ENCODE measurements around the gene DAPK2. TPM values are rescaled to one million over a fixed set of nuclear protein-coding genes. Genes with fewer than 3 reads are reported as not detected.
"Not testable (repeated sequence)": the region's sequence is repeated elsewhere in the genome, so short reads cannot be mapped to it uniquely, and the experiment has no call there.

The DAPK2 gene
- total RNA-seq, 1 donor from 2014 or later, result 2.0 TPM

DNA sequence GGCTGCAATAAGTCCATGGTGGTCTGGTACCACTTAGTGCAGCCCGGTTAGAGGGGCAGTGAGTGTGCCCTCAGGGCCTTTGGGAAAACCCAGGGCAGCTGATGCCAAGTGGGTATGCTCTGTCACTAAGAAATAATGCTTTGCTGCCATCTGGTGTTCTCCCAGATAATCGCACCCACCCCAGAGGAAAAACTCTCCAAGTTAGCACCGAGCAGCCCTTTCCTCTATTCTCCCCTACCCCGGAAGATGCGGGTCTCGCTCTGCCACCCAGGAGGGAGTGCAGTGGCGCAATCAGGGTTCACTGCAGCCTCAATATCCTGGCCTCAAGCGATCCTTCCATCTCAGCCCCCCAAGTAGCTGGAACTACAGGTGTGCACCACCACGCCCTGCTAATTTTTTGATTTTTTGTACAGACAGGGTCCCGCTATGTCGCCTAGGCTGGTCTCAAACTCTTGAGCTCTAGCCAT, 21.3 kb upstream of the DAPK2 start:
- Mint-ChIP-seq H3K4me1 (ENCODE audit: low read depth) (peaks cover 4% of the 10 kb centered on the region), H3K27me3 (no peaks in the 10 kb centered on the region), H3K27ac (no peak overlapping the region), H3K9me3 (ENCODE audit: low read depth) (no peaks in the 10 kb centered on the region), H3K36me3 (ENCODE audit: insufficient read depth) (peaks cover 7% of the 10 kb centered on the region), H3K4me3 (ENCODE audit: low read depth) (no peak overlapping the region)
- DNase-seq (ENCODE audit: low spot score, unreplicated experiment), result peak; percentile 68
- TF ChIP-seq, protein P1, sequence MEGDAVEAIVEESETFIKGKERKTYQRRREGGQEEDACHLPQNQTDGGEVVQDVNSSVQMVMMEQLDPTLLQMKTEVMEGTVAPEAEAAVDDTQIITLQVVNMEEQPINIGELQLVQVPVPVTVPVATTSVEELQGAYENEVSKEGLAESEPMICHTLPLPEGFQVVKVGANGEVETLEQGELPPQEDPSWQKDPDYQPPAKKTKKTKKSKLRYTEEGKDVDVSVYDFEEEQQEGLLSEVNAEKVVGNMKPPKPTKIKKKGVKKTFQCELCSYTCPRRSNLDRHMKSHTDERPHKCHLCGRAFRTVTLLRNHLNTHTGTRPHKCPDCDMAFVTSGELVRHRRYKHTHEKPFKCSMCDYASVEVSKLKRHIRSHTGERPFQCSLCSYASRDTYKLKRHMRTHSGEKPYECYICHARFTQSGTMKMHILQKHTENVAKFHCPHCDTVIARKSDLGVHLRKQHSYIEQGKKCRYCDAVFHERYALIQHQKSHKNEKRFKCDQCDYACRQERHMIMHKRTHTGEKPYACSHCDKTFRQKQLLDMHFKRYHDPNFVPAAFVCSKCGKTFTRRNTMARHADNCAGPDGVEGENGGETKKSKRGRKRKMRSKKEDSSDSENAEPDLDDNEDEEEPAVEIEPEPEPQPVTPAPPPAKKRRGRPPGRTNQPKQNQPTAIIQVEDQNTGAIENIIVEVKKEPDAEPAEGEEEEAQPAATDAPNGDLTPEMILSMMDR (IDR thresholded peaks at IDR 0.05; ENCODE audit: unreplicated experiment), result peak; percentile 81

DNA sequence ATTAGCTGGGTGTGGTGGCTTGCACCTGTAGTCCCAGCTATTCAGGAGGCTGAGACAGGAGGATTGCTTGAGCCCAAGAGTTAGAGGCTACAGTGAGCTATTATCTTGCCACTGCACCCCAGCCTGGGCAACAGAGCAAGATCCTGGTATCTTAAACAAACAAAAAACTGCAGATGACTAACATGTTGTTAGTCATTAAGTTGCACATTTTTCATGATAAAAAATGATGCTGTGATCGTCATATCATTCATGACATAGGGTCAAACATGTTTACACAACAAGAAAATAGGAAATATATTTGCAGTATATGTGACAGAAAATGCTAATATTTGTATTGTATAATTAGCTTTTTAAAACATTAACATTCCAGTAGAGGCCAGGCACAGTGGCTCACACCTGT, 20.2 kb upstream of the DAPK2 start:
- no peak overlapping the region for H3K4me3 Mint-ChIP-seq (ENCODE audit: low read depth)
- H3K9me3 Mint-ChIP-seq (ENCODE audit: low read depth), result no peaks in the 10 kb centered on the region
- H3K4me1 Mint-ChIP-seq (ENCODE audit: low read depth), result no peaks in the 10 kb centered on the region
- no peak for DNase-seq (ENCODE audit: low spot score, unreplicated experiment)
- H3K27ac Mint-ChIP-seq, result no peak overlapping the region
- TF ChIP-seq, protein P1 (IDR thresholded peaks at IDR 0.05; ENCODE audit: unreplicated experiment), result no peak
- H3K36me3 Mint-ChIP-seq (ENCODE audit: insufficient read depth), result peaks cover 3% of the 10 kb centered on the region
- no peaks in the 10 kb centered on the region for H3K27me3 Mint-ChIP-seq

DNA sequence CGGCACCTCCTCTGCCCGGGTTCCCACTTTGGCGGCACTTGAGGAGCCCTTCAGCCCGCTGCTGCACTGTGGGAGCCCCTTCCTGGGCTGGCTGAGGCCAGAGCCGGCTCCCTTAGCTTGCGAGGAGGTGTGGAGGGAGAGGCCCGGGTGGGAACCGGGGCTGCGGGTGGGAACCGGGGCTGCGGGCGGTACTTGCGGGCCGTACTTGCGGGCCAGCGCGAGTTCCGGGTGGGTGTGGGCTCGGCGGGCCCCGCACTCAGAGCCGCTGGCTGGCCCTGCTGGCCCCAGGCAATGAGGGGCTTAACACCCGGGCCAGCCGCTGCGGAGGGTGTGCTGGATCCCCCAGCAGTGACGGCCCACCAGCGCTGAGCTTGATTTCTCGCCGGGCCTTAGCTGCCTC, 14.4 kb upstream of the DAPK2 start:
- no peak overlapping the region for H3K27ac Mint-ChIP-seq

DNA sequence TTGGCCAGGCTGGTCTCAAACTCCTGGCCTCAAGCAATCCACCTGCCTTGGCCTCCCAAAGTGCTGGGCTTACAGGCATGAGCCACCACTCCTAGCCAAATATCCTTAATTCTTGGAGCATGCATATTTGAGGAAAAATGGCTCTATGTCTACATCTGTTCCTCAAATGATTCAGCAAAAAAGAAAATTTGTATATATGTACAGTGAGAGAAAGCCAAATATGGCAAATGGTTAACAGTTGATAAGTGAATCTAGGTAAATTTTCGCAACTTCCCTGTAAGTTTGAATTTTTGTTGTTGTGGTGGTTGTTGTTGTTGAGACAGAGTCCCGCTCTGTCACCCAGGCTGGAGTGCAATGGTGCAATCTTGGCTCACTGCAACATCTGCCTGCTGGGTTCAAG, 12.8 kb upstream of the DAPK2 start:
- H3K9me3 Mint-ChIP-seq (ENCODE audit: low read depth); H3K4me3 Mint-ChIP-seq (ENCODE audit: low read depth); H3K4me1 Mint-ChIP-seq (ENCODE audit: low read depth); DNase-seq (ENCODE audit: low spot score, unreplicated experiment); H3K36me3 Mint-ChIP-seq (ENCODE audit: insufficient read depth); H3K27ac Mint-ChIP-seq; H3K27me3 Mint-ChIP-seq: not testable (repeated sequence)

More for the DNA sequence above, 14.4 kb upstream of the DAPK2 start:
- no peaks in the 10 kb centered on the region for H3K9me3 Mint-ChIP-seq (ENCODE audit: low read depth)
- no peaks in the 10 kb centered on the region for H3K4me1 Mint-ChIP-seq (ENCODE audit: low read depth)
- DNase-seq (ENCODE audit: low spot score, unreplicated experiment), result no peak
- no peaks in the 10 kb centered on the region for H3K36me3 Mint-ChIP-seq (ENCODE audit: insufficient read depth)
- TF ChIP-seq, protein P1 (IDR thresholded peaks at IDR 0.05; ENCODE audit: unreplicated experiment), result no peak
- H3K4me3 Mint-ChIP-seq (ENCODE audit: low read depth), result no peak overlapping the region
- H3K27me3 Mint-ChIP-seq, result no peaks in the 10 kb centered on the region

DNA sequence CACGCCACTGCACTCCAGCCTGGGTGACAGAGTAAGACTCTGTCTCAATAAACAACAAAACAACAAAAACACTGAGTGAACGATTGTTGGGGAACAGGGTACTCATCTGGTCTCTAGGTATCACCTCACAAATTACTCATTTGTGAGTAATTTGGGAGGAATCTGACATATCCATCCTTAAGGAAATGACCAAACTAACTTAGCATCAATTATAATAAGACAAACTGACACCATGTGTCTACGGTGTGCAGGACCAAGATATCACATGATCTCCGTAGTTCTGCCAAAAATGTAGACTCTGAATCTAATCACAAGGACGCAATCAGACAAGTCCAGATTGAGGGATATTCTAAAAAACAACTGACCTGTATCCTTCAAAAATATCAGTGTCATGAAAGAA, 12.0 kb upstream of the DAPK2 start:
- no peaks in the 10 kb centered on the region for H3K36me3 Mint-ChIP-seq (ENCODE audit: insufficient read depth)
- H3K27me3 Mint-ChIP-seq, result no peaks in the 10 kb centered on the region
- TF ChIP-seq, protein P1 (IDR thresholded peaks at IDR 0.05; ENCODE audit: unreplicated experiment), result no peak
- DNase-seq (ENCODE audit: low spot score, unreplicated experiment), result no peak
- no peaks in the 10 kb centered on the region for H3K9me3 Mint-ChIP-seq (ENCODE audit: low read depth)
- no peaks in the 10 kb centered on the region for H3K4me1 Mint-ChIP-seq (ENCODE audit: low read depth)
- no peak overlapping the region for H3K4me3 Mint-ChIP-seq (ENCODE audit: low read depth)
- H3K27ac Mint-ChIP-seq, result no peak overlapping the region

DNA sequence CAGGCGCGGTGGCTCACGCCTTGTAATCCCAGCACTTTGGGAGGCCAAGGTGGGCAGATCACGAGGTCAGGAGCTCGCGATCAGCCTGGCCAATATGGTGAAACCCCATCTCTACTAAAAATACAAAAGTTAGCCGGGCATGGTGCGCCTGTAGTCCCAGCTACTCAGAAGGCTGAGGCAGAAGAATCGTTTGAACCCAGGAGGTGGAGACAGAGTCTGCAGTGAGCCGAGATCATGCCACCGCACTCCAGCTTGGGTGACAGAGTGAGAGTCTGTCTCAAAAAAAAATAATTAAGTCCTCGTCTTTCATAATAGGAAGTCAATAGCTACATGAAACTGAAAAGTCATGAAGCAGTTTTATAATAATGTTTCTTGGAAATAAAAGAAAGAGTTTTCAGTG, 7.4 kb upstream of the DAPK2 start:
- not testable (repeated sequence) for H3K4me1 Mint-ChIP-seq (ENCODE audit: low read depth); H3K9me3 Mint-ChIP-seq (ENCODE audit: low read depth); H3K27me3 Mint-ChIP-seq; H3K27ac Mint-ChIP-seq; H3K4me3 Mint-ChIP-seq (ENCODE audit: low read depth); H3K36me3 Mint-ChIP-seq (ENCODE audit: insufficient read depth); DNase-seq (ENCODE audit: low spot score, unreplicated experiment)

Measured in progenitor cell of endocrine pancreas (in vitro differentiated cells).